ENCODE results near the gene STMN1. TPM values are rescaled to one million over a fixed set of nuclear protein-coding genes. Genes with fewer than 3 reads are reported as not detected.
A peak's percentile ranks its signal among the peaks of the same experiment; 100 is the strongest.

The STMN1 gene
- total RNA-seq, 1 donor from 2014 or later, result 91.8 TPM

- intact Hi-C loops (cut with DNase I), result loop anchor here (5.0 kb wide), 1 partner anchor 90 kb away; the partner anchor contains the start of gene PAFAH2
Measured at GRCh38 chr1:25907601-25908000, 1.4 kb upstream of the STMN1 start.

GRCh38 chr1:25906644-25907300 lies 553 bp upstream of the STMN1 start:
- no peaks in the 10 kb centered on the region for H3K27me3 ChIP-seq
- peaks cover 23% of the 10 kb centered on the region for H3K4me1 ChIP-seq
- peak overlapping the region; percentile 88 for H3K27ac ChIP-seq
- no peaks in the 10 kb centered on the region for H3K9me3 ChIP-seq
- intact Hi-C loops (cut with DNase I), result loop anchor here (5.0 kb wide), 1 partner anchor 91 kb away; the partner anchor contains the start of gene PAFAH2
- H3K36me3 ChIP-seq, result no peaks in the 10 kb centered on the region
- TF ChIP-seq POLR2AphosphoS5 (IDR thresholded peaks at IDR 0.05; ENCODE audit: insufficient read depth in 1 of 2, low read depth in 1 of 2) (peak in 1 of 2 donors; percentile 41), CTCF (IDR thresholded peaks at IDR 0.05) (no peak)
- peak overlapping the region; percentile 70 to 73 for H3K4me3 ChIP-seq
- DNase-seq (ENCODE audit: extremely low spot score in 2 of 2), result no peak

More at GRCh38 chr1:25907601-25908000, 1.4 kb upstream of the STMN1 start:
- Histone ChIP-seq H3K4me1 (peaks cover 23% of the 10 kb centered on the region), H3K27me3 (no peaks in the 10 kb centered on the region), H3K36me3 (no peaks in the 10 kb centered on the region), H3K27ac (no peak overlapping the region), H3K9me3 (no peaks in the 10 kb centered on the region), H3K4me3 (no peak overlapping the region)
- DNase-seq (ENCODE audit: extremely low spot score in 2 of 2), result no peak
- TF ChIP-seq POLR2A (IDR thresholded peaks at IDR 0.05) (no peak), CTCF (IDR thresholded peaks at IDR 0.05) (no peak), POLR2AphosphoS5 (IDR thresholded peaks at IDR 0.05; ENCODE audit: insufficient read depth in 1 of 2, low read depth in 1 of 2) (no peak)

- intact Hi-C loops (cut with DNase I), result loop anchor here (5.0 kb wide), 1 partner anchor 92 kb away; the partner anchor contains the start of gene PAFAH2
Measured at GRCh38 chr1:25904943-25905679, 1.1 kb downstream of the STMN1 start.

GRCh38 chr1:25903986-25904385 lies 2.2 kb downstream of the STMN1 start:
- Histone ChIP-seq H3K9me3 (no peaks in the 10 kb centered on the region), H3K4me1 (peaks cover 32% of the 10 kb centered on the region), H3K27ac (no peak overlapping the region), H3K4me3 (no peak overlapping the region), H3K36me3 (peaks cover 0 to 7% of the 10 kb centered on the region in 2 donors), H3K27me3 (no peaks in the 10 kb centered on the region)
- DNase-seq (ENCODE audit: extremely low spot score in 2 of 2), result no peak
- TF ChIP-seq CTCF (IDR thresholded peaks at IDR 0.05), result no peak
- TF ChIP-seq POLR2A (IDR thresholded peaks at IDR 0.05), result no peak
- TF ChIP-seq POLR2AphosphoS5 (IDR thresholded peaks at IDR 0.05; ENCODE audit: insufficient read depth in 1 of 2, low read depth in 1 of 2), result no peak
- intact Hi-C loops (cut with DNase I), result no loop called here

More at GRCh38 chr1:25904943-25905679, 1.1 kb downstream of the STMN1 start:
- Histone ChIP-seq H3K4me1 (peaks cover 27% of the 10 kb centered on the region), H3K36me3 (peaks cover 0 to 7% of the 10 kb centered on the region in 2 donors), H3K4me3 (peak overlapping the region; percentile 70 to 73), H3K27ac (peak overlapping the region; percentile 88), H3K27me3 (no peaks in the 10 kb centered on the region), H3K9me3 (no peaks in the 10 kb centered on the region)
- TF ChIP-seq POLR2AphosphoS5 (IDR thresholded peaks at IDR 0.05; ENCODE audit: insufficient read depth in 1 of 2, low read depth in 1 of 2) (peak in 1 of 2 donors; percentile 28), CTCF (IDR thresholded peaks at IDR 0.05) (no peak)
- DNase-seq (ENCODE audit: extremely low spot score in 2 of 2), result no peak
